CD4-positive, alpha-beta T cell treated with Interleukin-6 at 100 ng/mL for 8 hours (primary cell): ENCODE results near the gene ZNF511.
"Not testable (repeated sequence)": the region's sequence is repeated elsewhere in the genome, so short reads cannot be mapped to it uniquely, and the experiment has no call there.

Experiments used
- DNase-seq: peaks from one replicate; pipeline ENCODE4 v3.0.0-alpha.2; 2020; ENCODE audit warnings: mixed read lengths, low spot score

Gene ZNF511

DNA sequence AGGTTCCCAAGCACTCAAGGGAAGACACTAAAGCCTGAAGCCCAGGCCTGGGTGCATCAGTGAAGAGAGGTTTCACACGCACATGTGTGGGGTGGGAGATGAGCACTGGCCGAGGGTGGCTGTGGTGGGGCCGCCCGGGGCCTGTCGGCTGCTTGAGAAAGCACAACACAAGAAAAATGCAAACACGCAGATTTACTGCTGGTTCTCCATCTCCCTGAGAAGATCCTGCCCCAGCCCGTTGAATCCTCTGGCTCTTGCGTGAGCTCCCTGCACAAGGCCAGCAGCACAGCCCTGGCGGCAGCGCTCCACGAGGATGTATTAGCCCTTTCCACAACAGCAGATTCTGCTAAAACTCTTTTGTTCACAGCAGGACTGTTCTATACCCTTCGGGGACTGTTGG is 6.2 kb downstream of the ZNF511 start:
- DNase-seq = no peak

DNA sequence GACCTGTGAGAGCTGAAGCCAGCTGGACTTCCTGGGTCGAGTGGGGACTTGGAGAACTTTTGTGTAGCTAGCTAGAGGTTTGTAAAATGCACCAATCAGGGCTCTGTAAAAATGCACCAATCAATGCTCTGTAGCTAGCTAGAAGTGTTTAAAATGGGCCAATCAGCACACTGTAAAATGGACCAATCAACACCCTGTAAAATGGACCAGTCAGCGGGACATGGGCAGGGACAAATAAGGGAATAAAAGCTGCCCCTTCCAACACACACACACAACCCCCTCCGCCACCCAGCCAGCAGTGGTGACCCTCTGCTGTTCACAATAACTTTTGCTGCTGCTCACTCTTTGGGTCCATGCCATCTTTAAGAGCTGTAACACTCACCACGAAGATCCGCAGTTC is 7.1 kb downstream of the ZNF511 start:
- no peak for DNase-seq

DNA sequence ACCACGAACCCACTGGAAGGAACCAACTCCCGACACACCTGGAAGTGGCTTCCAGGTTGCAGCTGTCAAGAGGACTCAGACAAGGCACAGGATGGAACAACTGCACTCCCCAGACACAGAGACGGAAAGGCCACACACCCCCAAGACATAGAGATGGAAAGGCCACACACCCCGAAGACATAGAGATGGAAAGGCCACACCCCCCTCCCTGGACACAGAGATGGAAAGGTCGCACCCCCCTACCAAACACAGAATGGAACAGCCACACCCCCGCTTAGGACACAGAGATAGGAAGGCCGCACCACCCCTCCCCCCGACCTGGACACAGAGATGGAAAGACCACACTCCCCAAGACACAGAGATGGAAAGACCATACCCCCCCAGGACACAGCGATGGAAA is 7.6 kb downstream of the ZNF511 start:
- no peak for DNase-seq

DNA sequence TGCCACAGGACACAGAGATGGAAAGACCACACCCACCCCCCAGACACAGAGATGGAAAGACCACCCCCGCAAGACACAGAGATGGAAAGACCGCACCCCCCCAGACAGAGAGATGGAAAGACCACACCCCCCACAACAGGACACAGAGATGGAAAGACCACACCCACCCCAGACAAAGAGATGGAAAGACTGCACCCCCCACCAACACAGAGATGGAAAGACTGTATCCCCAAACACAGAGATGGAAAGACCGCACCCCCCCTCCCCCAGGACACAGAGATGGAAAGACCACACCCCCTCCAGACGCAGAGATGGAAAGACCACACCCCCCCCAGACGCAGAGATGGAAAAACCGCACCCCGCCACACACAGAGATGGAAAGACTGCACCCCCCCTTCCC is 8.0 kb downstream of the ZNF511 start:
- no peak for DNase-seq

DNA sequence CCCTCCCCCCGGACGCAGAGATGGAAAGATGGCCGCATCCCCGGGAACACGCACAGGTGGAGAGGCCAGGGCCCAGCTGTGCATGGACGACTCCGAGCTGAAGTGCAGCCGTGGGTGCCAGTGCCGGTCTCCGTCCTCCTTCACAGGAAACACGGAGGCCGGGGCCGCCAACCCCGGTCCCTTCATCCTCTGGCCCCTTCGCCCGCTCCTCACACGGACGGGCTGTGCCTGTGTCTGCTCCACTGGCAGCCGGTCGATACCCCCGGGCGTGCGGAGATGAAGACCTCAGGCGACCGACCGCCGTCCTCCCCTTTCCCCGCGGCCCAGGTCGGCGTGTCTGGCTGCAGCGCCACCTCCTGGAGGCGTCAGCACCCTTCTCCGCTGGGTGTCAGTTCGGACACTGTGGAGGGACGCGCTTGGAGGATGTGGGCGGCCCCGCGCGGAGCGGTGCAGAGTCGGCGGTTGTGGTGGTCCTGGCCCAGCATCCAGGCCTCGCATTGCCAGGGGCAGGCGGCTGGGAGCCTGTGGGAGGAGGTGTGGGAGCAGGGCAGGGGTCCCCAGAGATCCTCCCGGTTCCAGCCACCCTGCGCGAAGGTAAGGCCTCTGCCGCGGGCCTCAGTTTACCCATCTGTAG is 9.9 kb downstream of the ZNF511 start:
- peak; percentile 66 for DNase-seq

DNA sequence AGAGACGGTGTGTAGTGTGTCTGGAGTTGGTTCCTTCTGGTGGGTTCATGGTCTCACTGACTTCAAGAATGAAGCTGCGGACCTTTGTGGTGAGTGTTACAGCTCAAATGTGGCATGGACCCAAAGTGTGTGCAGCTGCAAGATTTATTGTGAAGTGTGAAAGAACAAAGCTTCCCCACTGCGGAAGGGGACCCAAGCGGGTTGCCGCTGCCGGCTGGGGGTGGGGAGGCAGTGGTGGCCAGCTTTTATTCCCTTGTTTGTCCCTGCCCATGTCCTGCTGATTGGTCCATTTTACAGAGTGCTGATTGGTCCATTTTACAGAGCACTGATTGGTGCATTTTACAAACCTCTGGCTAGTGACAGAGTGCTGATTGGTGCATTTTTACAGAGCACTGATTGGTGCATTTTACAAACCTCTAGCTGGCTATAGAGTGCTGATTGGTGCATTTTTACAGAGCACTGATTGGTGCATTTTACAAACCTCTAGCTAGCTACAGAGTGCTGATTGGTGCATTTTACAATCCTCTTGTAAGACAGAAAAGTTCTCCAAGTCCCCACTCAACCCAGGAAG is 12.2 kb downstream of the ZNF511 start:
- not testable (repeated sequence) for DNase-seq

DNA sequence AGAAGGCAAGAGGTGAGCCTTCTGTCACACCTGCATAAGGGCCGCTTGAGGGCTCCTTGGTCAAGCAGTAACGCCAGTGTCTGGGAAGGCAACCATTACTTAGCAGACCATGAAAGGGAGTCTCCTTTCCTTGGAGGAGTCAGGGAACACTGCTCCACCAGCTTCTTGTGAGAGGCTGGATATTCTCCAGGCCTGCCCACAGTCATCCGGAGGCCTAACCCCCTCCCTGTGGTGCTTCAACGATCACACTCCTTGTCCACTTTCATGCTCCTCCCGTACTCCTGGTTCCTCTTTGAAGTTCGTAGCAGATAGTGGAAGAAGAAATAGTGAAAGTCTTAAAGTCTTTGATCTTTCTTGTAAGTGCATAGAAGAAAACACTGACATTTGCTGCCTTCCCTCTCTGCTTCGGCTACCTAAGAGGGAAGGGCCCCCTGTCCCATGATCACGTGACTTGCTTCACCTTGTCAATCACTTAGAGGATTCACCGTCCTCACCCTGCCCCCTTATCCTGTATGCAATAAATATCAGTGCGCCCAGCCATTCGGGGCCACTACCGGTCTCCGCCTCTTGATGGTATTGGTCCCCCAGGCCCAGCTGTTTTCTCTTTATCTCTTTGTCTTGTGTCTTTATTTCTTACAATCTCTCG is 13.5 kb downstream of the ZNF511 start:
- DNase-seq = not testable (repeated sequence)

DNA sequence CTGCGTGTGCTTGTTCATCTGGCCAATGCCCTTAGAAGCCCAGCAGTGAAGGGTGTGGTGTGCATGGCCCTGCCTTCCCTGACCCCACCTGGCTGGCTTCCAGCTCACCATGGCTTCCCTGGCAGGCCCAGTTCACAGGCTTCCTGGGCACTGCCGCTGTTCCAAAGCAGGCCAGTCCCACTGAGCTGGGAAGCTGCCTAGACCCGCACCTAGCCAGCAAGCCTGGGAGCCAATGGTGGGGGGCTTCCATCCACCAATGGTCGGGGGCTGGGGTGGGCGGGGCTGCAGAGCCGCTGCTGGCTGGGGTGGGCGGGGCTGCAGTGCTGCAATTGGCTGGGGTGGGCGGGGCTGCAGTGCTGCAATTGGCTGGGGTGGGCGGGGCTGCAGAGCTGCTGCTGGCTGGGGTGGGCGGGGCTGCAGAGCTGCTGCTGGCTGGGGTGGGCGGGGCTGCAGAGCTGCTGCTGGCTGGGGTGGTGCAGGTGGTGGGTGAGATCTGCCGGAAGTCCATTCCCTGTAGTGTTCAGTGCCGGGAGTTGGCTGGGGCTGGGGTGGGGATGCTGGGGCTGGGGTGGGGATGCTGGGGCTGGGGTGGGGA is 15.6 kb downstream of the ZNF511 start:
- peak; percentile 33 for DNase-seq

DNA sequence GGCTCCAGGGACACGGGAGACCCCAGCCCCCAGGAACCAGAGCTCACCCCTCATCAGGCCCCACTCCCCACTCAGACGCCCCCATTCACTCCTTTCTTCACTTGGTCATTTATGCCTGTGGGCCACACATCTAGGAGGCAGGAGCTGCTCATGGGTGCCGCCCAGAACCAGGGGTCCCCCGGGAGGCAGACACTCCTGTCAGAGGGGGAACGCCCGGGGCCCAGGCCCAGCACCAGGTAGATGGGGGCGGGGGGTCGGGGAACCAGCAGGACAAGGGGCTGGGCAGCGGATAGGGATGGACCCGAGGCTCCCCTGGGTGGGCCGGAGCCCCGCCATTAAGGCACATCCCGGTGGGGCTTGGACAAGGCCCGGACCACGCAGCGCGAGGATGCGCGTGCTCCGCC is 16.1 kb downstream of the ZNF511 start:
- DNase-seq = no peak

DNA sequence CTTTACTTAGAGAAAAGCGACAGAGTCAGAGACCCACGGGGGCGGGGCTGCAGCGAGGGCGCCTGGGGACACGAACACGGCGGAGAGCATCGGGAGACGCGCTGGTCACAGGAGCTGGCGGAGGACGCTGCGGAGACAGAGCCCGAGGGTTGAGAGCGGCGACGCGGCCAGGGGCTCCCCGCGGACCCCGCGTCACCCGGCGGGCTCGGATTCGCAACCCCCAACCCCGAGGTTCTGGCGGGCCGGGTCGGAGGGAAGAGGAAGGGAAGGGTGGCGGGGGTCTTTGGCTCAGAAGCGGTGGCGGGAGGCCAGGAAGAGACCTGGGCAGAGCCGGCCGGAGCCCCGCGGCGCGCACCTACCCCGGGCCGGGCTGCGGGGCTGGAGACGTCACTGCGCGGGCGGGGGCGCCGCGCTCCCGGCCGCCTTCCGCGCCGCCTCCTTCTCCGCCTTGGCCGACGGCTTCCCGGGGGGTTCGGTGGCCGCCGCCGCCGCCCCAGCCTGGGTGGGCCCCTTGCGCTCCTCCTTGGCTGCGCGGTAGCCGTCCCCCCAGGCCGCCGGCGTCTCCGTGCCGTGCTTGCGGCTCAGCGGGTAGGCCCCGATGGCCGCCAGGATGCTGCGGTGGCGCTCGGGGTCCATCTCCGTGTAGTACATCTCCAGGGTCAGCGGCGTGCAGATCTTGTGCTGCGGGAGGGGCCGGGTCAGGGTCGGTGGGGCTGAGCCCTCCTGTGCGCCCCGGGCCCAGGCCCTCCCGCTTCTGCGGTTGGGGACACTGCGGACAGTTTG is 16.9 kb downstream of the ZNF511 start:
- no peak for DNase-seq

DNA sequence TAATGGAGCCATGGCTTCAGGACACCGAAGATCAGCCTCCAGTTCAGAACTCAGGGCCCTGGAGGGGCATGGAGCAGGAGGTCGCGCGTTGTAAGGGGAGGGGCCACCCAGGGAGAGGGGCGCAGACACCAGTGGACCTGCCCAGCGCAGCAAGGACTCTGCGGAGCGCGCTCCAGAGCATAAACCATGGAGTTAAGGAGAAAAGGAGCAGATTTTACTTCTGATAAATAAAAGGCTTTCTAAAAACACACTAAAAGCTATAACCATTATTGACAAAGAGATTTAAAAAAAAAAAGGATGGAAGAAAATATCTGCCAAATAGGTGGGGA is 17.5 kb downstream of the ZNF511 start:
- DNase-seq = no peak

DNA sequence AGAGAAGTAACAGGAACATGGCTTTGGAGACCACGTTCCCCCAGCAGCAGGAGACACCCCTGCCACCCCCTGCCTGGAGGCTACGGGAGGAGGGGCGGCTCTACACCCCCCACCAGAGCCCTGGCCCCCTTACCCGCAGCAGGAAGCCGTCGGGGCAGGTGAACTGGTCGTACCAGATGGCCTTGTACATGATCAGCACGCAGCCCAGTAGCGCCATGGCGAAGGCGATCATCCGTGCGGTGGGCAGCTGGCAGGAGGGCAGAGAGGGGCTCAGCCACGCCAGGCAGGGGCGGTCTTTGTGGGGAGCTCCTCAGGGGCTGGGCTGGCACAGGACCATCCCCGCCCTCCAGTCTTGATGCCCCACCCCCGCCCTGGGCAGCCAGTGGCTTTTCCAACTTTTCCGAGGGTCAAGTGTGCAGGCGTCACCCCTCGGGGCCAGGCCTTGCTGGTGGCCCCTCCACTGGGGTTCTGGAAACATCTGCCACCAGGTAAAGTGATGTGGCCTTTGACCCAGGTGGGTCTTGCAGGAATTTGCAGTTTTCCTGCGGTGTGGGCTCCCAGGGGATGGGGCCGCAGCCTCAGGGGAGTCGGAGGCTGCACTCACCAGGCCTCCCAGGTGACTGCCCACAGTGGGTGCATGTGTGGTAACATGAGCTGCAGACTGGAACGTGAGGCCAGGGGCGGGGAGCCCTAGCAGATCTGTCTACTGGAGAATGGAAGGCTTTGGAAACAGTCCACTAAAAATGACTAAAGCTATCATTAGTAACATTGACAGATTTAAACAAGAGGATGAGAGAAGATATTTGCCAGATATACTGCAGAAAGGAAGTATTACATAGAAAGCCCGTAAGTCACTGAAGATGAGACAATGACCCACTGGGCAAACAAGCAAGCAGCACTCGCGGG is 18.3 kb downstream of the ZNF511 start:
- no peak for DNase-seq

DNA sequence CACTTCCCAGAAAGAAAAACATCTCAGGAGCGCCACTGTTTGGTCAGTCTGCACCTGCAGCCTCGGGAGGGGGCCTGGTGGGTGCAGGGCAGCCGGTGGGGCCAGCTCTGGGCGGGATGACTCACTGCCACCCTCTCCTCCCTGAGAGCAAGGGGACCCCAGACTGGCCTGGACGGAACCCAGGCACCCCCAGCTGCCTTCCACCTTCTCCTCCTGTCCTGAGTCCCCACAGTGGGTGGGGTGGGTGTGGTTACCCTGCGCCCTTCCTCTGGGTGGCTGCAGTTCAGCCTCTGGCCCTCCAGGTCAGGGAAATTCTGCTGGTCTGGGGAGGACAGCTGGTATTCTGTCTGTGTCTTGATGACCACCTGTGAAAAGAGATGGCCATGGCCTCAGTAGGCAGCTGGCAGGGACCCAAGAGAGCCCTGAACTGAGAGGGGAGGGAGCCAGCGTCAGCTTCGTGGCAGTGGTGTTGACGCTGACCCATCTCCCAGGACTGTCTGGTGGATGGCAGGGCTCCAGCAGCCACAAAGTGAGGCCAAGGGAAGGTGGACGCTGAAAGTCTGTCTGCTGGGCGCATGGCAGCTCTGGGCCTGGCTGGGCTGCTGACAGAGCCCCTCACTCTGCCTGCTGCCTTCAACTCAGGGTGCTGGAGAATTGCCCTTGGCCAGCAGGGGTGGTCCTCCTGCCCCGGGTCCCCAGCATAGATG is 19.1 kb downstream of the ZNF511 start:
- DNase-seq = no peak

DNA sequence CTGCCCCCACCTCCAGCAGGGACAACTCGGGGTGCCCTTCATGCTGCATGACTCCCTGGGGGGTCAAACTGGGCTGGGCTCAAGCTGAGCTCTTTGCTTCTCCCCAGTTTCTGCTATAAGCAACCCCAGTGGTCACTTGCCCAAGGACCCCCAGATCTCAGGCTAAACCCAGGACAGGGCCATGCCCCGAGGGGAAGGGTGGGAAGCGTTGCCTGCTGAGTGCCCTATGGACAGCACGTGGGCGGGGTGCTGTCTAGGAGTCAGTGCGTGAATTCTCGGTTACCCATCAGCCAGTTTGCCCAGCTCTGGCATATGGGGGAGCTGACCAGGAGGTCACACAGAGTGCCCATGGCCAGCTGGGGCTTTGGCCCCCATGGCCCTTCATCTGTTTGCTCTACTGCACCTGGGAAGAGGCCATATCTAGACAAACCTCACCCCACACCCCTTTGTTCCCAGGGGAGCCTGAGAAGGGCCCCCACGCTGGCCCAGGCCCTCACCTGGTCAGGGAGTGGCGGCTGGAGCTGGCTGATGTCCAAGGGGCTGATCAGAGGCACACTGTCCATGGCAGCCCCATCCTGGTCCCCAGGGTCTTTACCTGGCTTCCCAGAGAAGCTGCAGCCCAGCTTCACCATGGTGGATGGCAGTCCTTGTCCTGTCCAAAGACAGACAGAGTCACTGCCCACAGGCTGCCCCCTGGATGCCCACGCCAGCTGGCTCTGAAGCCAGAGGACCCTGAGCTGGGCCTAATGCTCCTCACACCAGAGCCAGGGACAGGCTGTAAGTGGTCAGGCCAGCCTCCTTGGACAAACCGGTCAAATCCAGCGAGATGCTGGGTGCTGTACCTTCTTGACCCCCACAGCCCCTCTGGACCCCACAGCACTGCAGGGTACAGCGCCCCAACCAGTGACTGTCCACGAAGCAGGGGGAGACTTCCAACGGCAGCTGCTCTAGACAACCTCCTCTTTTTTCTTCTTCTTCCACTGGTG is 19.9 kb downstream of the ZNF511 start:
- no peak for DNase-seq

DNA sequence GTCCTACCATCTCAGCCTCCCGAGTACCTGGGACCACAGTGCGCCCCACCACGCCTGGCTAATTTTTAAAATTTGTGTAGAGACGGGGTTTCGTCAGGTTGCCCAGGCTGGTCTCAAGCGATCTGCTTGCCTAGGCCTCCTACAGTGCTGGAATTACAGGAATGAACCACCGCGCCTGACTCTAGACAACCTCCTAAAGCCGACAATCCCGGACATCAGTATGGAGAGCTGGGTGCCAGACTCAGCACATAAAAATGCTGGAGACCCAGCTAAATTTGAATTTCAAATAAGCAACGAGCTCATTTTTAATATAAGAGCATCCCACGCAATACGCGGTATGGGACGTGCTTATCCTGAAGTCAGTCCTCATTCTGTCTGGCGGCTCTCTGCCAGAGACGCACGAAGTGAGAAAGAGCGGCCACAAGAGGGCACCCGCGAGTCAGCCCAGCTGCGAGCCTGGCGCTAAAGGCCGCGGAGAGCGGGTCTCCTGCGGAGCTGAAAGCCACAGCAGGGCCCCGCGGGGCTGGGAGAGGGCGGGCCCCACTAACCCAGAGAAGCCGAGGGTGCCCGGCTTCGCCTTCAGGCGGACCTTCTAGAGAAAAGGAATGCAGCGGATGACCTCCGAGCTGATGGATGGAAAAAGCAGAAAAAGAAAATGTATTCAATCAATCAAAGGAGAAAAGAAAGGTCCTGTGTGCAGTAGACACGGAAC is 20.9 kb downstream of the ZNF511 start:
- peak; percentile 84 for DNase-seq

DNA sequence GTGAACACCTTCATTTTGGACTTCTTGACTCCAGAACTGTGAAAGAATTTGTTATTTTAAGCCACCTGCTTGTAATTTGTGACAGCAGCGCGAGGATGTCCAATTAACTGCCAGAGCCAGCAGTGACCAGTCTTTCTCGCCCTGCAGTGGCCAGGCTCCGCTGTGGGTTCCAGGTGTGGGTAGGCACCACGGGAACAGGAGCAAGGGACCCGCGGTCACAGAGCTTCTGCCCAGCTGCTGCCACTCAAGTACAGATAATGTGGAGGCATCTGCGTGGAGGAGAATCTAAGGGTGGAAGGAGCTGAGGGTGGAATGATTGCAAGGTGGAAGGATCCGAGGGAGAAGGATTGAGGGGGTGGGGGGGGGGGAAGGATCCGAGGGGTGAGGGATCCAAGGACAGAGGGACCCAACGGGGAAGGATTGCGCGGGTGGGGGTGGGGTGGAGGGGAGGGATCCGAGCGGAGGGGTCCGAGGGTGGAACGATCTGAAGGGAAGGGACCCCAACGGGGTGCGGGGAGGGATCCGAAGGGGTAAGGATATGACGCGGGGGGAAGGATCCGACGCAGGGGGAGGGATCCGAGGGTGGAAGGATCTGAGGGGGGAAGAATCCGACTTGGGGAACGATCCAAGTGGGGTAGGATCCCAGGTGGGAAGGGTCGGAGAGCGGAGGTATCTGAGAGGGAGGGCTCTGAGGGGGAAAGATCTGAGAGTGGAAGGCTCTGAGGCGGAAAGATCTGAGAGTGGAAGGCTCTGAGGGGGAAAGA is 24.4 kb downstream of the ZNF511 start:
- no peak for DNase-seq

DNA sequence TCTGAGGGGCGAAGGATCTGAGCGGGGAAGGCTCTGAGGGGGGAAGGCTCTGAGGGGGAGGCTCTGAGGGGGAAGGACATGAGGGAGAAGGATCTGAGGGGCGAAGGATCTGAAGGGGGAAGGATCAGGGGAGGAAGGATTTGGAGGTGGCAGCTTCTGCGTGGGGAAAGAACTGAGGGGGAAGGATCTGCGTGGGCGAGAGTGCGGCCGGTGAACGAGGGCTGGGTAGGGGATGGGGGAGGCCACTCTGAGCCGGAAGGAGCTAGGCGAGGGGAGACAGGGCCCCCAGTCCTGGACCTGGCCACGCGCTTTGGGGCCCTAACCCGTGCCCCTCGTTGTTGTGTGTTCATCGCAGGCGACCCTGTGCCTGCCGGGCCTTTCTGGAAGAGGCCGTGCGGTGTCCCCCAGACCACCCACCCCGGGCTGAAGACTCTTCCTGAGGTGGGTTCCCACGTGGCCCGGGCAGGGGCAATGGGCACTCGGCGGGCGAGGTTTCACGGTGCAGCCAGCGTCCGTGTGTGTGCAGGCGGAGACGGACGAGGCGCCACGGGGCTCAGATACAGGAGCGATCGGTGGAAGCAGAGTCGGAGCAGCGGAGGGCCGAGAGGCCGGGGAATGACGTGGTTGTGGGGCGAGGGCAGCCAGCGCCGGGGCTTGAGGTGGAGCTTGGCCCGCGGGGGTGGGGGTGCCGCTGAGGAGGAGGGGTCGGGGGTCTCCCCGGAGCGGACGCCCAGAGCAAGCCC is 26.0 kb downstream of the ZNF511 start:
- peak; percentile 32 for DNase-seq
